MM.1S (cell line): ENCODE measurements around the gene EXOC2.

ENCODE experiments used
- CTCF ChIP-seq: fragments of 300-600 bp; sonication (generic); IDR thresholded peaks from 2 replicates; pipeline ENCODE4 v1.5.1; 2016; ENCODE audit warnings: antibody characterized with exemption, low read length, mixed read lengths
- EZH2 ChIP-seq: fragments of 300-600 bp; sonication (generic); optimal IDR thresholded peaks from 2 replicates; pipeline ENCODE3; 2017; ENCODE audit warnings: low read depth, mild to moderate bottlenecking, antibody characterized with exemption, low read length, mixed read lengths

GRCh38 chr6:606829-607379, 86.0 kb downstream of the EXOC2 start:
- TF ChIP-seq CTCF: no peak
- TF ChIP-seq EZH2: no peak
